Type B pancreatic cell (in vitro differentiated cells): ENCODE data around the gene RNF187. TPM values are rescaled to one million over a fixed set of nuclear protein-coding genes. Genes with fewer than 3 reads are reported as not detected.

Experiments
- DNase-seq: peaks from one replicate; pipeline ENCODE4 v3.0.0; 2021; ENCODE audit warnings: mixed read lengths; ENCODE audit not compliant: unreplicated experiment; ENCODE audit errors: extremely low spot score
- H3K27ac Mint-ChIP-seq: 2 replicates; pipeline ENCODE4 v1.8.0; 2021; ENCODE audit warnings: mild to moderate bottlenecking, mixed read lengths
- H3K27me3 Mint-ChIP-seq: 2 replicates; pipeline ENCODE4 v1.8.0; 2021; ENCODE audit warnings: mixed read lengths
- H3K36me3 Mint-ChIP-seq: 2 replicates; pipeline ENCODE4 v1.8.0; 2021; ENCODE audit warnings: mixed read lengths
- H3K4me1 Mint-ChIP-seq: one replicate; pipeline ENCODE4 v1.8.0; 2021; ENCODE audit warnings: mixed read lengths; ENCODE audit not compliant: unreplicated experiment
- H3K4me3 Mint-ChIP-seq: 2 replicates; pipeline ENCODE4 v1.8.0; 2021; ENCODE audit warnings: mild to moderate bottlenecking, mixed read lengths
- H3K9me3 Mint-ChIP-seq: 2 replicates; pipeline ENCODE4 v1.8.0; 2021; ENCODE audit warnings: mixed read lengths
- total RNA-seq: library from RNA; stranded (reverse); gene quantifications from 2 replicates; pipeline ENCODE4 v1.2.1, GENCODE V29; 2021; ENCODE audit warnings: low replicate concordance
- TF ChIP-seq, protein P1 (sequence below): fragments of 200-600 bp; sonication (generic); conservative IDR thresholded peaks from 2 replicates; pipeline ENCODE4 v1.5.0; 2021; ENCODE audit warnings: antibody characterized with exemption, mild to moderate bottlenecking

The RNF187 gene
- total RNA-seq, 1 donor from 2014 or later: 117 TPM

- TF ChIP-seq, protein P1, sequence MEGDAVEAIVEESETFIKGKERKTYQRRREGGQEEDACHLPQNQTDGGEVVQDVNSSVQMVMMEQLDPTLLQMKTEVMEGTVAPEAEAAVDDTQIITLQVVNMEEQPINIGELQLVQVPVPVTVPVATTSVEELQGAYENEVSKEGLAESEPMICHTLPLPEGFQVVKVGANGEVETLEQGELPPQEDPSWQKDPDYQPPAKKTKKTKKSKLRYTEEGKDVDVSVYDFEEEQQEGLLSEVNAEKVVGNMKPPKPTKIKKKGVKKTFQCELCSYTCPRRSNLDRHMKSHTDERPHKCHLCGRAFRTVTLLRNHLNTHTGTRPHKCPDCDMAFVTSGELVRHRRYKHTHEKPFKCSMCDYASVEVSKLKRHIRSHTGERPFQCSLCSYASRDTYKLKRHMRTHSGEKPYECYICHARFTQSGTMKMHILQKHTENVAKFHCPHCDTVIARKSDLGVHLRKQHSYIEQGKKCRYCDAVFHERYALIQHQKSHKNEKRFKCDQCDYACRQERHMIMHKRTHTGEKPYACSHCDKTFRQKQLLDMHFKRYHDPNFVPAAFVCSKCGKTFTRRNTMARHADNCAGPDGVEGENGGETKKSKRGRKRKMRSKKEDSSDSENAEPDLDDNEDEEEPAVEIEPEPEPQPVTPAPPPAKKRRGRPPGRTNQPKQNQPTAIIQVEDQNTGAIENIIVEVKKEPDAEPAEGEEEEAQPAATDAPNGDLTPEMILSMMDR: no peak
- peaks cover 65% of the 10 kb centered on the region for H3K27me3 Mint-ChIP-seq
- H3K4me3 Mint-ChIP-seq: no peak overlapping the region
- H3K27ac Mint-ChIP-seq: no peak overlapping the region
- H3K4me1 Mint-ChIP-seq: no peaks in the 10 kb centered on the region
- no peaks in the 10 kb centered on the region for H3K36me3 Mint-ChIP-seq
- no peak for DNase-seq
- H3K9me3 Mint-ChIP-seq: no peaks in the 10 kb centered on the region
These were observed 30.5 kb downstream of the RNF187 start for GRCh38 chr1:228517655-228518054.

DNA sequence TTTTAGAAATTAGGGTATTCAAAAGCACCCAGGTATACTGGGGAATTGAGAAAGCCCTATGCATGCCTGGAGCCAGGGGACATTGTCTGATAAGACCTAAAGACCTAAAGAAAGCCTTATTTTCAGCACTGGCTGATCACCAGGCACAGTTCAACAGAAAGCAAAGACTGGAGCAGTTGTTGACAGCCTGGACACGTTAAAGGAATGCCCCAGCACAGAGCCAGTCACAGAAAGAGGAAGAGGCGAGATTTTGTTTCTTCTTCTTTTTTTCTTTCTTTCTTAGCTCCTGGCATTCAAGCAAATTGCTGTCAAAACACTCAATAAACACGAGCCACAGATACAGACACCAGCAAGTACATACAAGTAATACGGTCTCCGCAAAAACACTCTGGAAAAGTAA lies 40.4 kb downstream of the RNF187 start:
- no peak overlapping the region for H3K27ac Mint-ChIP-seq

DNA sequence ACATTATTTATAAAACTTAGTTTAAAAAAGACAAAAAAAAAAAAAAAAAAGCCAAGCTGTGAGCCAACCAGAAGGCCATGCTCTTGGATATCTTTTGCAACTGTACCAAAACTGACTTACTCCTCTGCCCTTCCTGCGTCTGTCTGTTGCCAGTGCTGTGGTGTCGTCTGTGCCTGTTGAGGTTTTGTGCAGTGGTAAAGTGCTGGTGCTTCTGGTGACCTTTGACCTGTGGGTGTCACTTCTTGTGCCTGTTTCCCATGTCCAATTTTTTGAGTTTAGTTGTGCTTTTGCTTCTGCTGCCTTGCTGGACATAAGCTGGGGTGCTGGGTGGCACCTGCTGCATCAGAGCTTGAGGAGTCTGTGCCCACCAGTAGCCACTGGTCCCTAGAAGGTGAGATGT lies 41.4 kb downstream of the RNF187 start:
- Mint-ChIP-seq H3K36me3 (no peaks in the 10 kb centered on the region), H3K9me3 (peaks cover 15% of the 10 kb centered on the region), H3K27me3 (peaks cover 4% of the 10 kb centered on the region), H3K27ac (no peak overlapping the region), H3K4me3 (no peak overlapping the region), H3K4me1 (no peaks in the 10 kb centered on the region)
- TF ChIP-seq, protein P1: no peak
- no peak for DNase-seq

More for the DNA sequence above, 40.4 kb downstream of the RNF187 start:
- Mint-ChIP-seq H3K9me3 (peaks cover 10% of the 10 kb centered on the region), H3K27me3 (peaks cover 7% of the 10 kb centered on the region), H3K4me3 (no peak overlapping the region), H3K36me3 (no peaks in the 10 kb centered on the region), H3K4me1 (no peaks in the 10 kb centered on the region)
- TF ChIP-seq, protein P1: no peak
- no peak for DNase-seq

GRCh38 chr1:228530086-228530758 lies 43.0 kb downstream of the RNF187 start:
- Mint-ChIP-seq H3K27ac (no peak overlapping the region), H3K4me3 (no peak overlapping the region), H3K27me3 (peaks cover 3% of the 10 kb centered on the region), H3K36me3 (no peaks in the 10 kb centered on the region), H3K9me3 (peaks cover 24% of the 10 kb centered on the region), H3K4me1 (no peaks in the 10 kb centered on the region)
- TF ChIP-seq, protein P1: no peak
- no peak for DNase-seq

DNA sequence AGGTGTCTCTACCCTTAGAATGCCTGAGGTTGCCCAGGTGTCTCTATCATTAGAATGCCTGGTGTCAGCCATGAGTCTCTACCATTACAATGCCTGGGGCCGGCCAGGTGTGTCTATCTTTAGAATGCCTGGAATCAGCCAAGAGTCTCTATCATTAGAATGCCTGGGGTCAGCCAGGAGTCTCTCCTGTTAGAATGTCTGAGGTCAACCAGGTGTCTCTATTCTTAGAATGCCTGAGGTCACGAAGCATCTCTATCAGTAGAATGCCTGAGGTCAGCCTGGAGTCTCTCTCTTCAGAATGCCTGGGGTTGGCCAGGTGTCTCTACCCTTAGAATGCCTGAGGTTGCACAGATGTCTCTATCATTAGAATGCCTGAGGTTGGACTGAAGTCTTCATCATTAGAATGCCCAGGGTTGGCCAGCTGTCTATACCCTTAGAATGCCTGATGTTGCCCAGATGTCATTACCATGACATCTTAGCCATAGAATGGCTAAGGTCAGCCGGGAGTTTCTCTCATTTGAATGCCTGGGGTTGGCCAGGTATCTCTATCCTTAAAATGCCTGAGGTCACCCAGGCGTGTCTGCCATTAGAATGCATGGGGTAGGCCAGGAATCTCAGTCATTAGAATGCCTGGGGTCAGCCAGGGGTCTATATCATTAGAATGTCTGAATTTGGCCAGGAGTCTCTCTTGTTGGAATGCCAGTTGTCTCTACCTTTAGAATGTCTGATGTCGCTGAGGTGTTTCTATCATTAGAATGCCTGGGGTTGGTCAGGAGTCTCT lies 44.0 kb downstream of the RNF187 start:
- TF ChIP-seq, protein P1: no peak
- Mint-ChIP-seq H3K27ac (no peak overlapping the region), H3K36me3 (no peaks in the 10 kb centered on the region), H3K4me1 (no peaks in the 10 kb centered on the region), H3K9me3 (peaks cover 34% of the 10 kb centered on the region), H3K4me3 (no peak overlapping the region), H3K27me3 (peaks cover 3% of the 10 kb centered on the region)
- no peak for DNase-seq
